Measurements from ENCODE around the gene NKAIN2. TPM values are rescaled to one million over a fixed set of nuclear protein-coding genes. Genes with fewer than 3 reads are reported as not detected.
"Not testable (repeated sequence)": the region's sequence is repeated elsewhere in the genome, so short reads cannot be mapped to it uniquely, and the experiment has no call there.

Gene NKAIN2
- total and polyA plus RNA-seq, 9 of the 15 experiments (the other 6 are each of a cell fraction or from before 2014, with no cell fraction given) = not detected

DNA sequence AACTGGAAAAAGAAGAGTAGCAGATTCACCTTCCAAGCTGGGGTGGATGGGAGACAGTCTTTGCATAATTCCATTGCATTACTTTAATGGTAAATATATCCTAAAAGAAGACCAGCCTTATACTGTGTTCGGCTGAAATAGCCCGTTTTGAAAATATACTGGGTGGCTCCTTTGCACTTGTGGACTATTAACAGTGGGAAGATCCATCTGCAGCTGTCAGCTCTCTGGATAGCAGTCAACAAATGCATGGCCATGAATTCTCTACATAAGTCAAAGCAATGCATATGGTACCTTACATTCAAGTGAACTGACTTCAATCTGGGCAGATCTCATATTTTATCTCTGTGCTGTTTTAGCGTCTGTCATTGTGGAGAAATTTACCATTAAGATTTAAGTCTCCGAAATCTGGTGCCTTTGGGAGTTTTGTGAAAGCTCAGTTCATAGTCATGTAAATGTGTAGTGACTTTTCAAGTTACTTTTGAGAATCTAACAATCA is 758.0 kb downstream of the NKAIN2 start:
- FAIRE-seq = no peak
- Histone ChIP-seq H3K36me3 (ENCODE audit: control insufficient read depth, insufficient read depth, low read length) (no peaks in the 10 kb centered on the region), H2AFZ (ENCODE audit: low read depth, low read length) (no peak overlapping the region), H3K27me3 (ENCODE audit: control insufficient read depth in 2 of 2, insufficient read depth in 2 of 2, low read length in 2 of 2) (no peaks in the 10 kb centered on the region), H3K9me1 (ENCODE audit: control insufficient read depth, insufficient read depth, low read length) (no peaks in the 10 kb centered on the region), H3K4me1 (replicated peaks in 1 of 2; ENCODE audit: control insufficient read depth in 2 of 2, insufficient read depth in 2 of 2, low read length in 2 of 2) (no peaks in the 10 kb centered on the region), H3K79me2 (ENCODE audit: control insufficient read depth, insufficient read depth, low read length) (no peaks in the 10 kb centered on the region), H3K4me3 (no peak overlapping the region), H4K20me1 (replicated peaks; ENCODE audit: control insufficient read depth, insufficient read depth, low read length) (no peaks in the 10 kb centered on the region), H3K27ac (ENCODE audit: extremely low read depth, low read depth, low read length) (no peak overlapping the region), H3K4me2 (ENCODE audit: insufficient read depth, low read length) (no peak overlapping the region), H3K9me3 (replicated peaks; ENCODE audit: control insufficient read depth, insufficient read depth, low read depth, low read length) (no peaks in the 10 kb centered on the region), H3K9ac (ENCODE audit: insufficient read depth in 1 of 2, low read depth in 2 of 2, low read length in 2 of 2) (no peak overlapping the region)
- ChIA-PET CTCF (ENCODE audit: low intra/inter-chr PET ratio) (no interaction called here), POLR2A (interaction anchor here (0.6 kb wide), 1 partner anchor 859 kb away, joined by 3 read pairs; no protein-coding TSS in a partner anchor)
- no peak for ATAC-seq
- intact Hi-C loops (cut with micrococcal nuclease) = no loop called here
- no TSS peak for BruUV-seq (replicated peaks)
- 0% methylated on average over 4 of the region's 4 CpGs for WGBS (ENCODE audit: insufficient coverage, low coverage, missing lambda C conversion rate)
- DNase-seq (ENCODE audit: extremely low read depth in 1 of 4, low spot score in 3 of 4) = no peak
- in situ Hi-C loops (cut with MboI) = no loop called here
- TF ChIP-seq HEY1 (CRISPR knock-in tag; IDR thresholded peaks at IDR 0.05; ENCODE audit: borderline replicate concordance) (no peak), ZNF586 (CRISPR knock-in tag; conservative IDR thresholded peaks at IDR 0.05) (no peak), L3MBTL2 (IDR thresholded peaks at IDR 0.05) (no peak), ZC3H11A (IDR thresholded peaks at IDR 0.05; ENCODE audit: low read depth, low read length) (no peak), ZNF263 (CRISPR knock-in tag; IDR thresholded peaks at IDR 0.05; ENCODE audit: borderline replicate concordance) (no peak), HDAC6 (IDR thresholded peaks at IDR 0.05; ENCODE audit: low read depth, low read length) (no peak), ZBTB8A (IDR thresholded peaks at IDR 0.05; ENCODE audit: partially characterized antibody) (no peak), FOXA1 (IDR thresholded peaks at IDR 0.05; ENCODE audit: borderline replicate concordance) (no peak), ETS2 (tag; IDR thresholded peaks at IDR 0.05; ENCODE audit: borderline replicate concordance, poor library complexity, severe bottlenecking) (no peak), FOXJ2 (tag; IDR thresholded peaks at IDR 0.05) (no peak), ZNF384 (IDR thresholded peaks at IDR 0.05; ENCODE audit: low read depth, low read length) (no peak)
- TF ChIP-seq, protein P1, sequence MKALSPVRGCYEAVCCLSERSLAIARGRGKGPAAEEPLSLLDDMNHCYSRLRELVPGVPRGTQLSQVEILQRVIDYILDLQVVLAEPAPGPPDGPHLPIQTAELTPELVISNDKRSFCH (CRISPR knock-in tag; IDR thresholded peaks at IDR 0.05) = no peak
- TF ChIP-seq, protein P1 (tag; IDR thresholded peaks at IDR 0.05) = no peak
- TF ChIP-seq, protein P2, sequence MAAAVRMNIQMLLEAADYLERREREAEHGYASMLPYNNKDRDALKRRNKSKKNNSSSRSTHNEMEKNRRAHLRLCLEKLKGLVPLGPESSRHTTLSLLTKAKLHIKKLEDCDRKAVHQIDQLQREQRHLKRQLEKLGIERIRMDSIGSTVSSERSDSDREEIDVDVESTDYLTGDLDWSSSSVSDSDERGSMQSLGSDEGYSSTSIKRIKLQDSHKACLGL (CRISPR knock-in tag; IDR thresholded peaks at IDR 0.05; ENCODE audit: borderline replicate concordance, poor library complexity, severe bottlenecking) = no peak

DNA sequence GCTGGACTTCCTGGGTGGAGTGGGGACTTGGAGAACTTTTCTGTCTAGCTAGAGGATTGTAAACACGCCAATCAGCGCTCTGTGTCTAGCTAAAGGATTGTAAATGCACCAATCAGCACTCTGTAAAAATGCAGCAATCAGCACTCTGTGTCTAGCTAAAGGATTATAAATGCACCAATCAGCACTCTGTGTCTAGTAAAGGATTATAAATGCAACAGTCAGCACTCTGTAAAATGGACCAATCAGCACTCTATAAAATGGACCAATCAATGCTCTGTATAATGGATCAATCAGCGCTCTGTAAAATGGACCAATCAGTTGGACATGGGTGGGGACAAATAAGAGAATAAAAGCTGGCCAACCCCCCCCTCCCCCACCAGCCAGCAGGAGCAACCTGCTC is 760.5 kb downstream of the NKAIN2 start:
- H3K79me2 ChIP-seq (ENCODE audit: control insufficient read depth, insufficient read depth, low read length); H3K4me1 ChIP-seq (replicated peaks in 1 of 2; ENCODE audit: control insufficient read depth in 2 of 2, insufficient read depth in 2 of 2, low read length in 2 of 2); in situ Hi-C loops (cut with MboI); ATAC-seq; H2AFZ ChIP-seq (ENCODE audit: low read depth, low read length); intact Hi-C loops (cut with micrococcal nuclease); H3K9me3 ChIP-seq (replicated peaks; ENCODE audit: control insufficient read depth, insufficient read depth, low read depth, low read length); H3K36me3 ChIP-seq (ENCODE audit: control insufficient read depth, insufficient read depth, low read length); H3K4me2 ChIP-seq (ENCODE audit: insufficient read depth, low read length); H3K27me3 ChIP-seq (ENCODE audit: control insufficient read depth in 2 of 2, insufficient read depth in 2 of 2, low read length in 2 of 2); H3K9me1 ChIP-seq (ENCODE audit: control insufficient read depth, insufficient read depth, low read length); H3K4me3 ChIP-seq; CTCF ChIA-PET (ENCODE audit: low intra/inter-chr PET ratio); H3K27ac ChIP-seq (ENCODE audit: extremely low read depth, low read depth, low read length); DNase-seq (ENCODE audit: extremely low read depth in 1 of 4, low spot score in 3 of 4); POLR2A ChIA-PET; H4K20me1 ChIP-seq (replicated peaks; ENCODE audit: control insufficient read depth, insufficient read depth, low read length); H3K9ac ChIP-seq (ENCODE audit: insufficient read depth in 1 of 2, low read depth in 2 of 2, low read length in 2 of 2); BruUV-seq (replicated peaks); FAIRE-seq: not testable (repeated sequence)
- 0% methylated on average over 3 of the region's 3 CpGs for WGBS (ENCODE audit: insufficient coverage, low coverage, missing lambda C conversion rate)
